ENCODE results near the gene CASP8.
"Not testable (repeated sequence)": the region's sequence is repeated elsewhere in the genome, so short reads cannot be mapped to it uniquely, and the experiment has no call there.

CASP8 gene

DNA sequence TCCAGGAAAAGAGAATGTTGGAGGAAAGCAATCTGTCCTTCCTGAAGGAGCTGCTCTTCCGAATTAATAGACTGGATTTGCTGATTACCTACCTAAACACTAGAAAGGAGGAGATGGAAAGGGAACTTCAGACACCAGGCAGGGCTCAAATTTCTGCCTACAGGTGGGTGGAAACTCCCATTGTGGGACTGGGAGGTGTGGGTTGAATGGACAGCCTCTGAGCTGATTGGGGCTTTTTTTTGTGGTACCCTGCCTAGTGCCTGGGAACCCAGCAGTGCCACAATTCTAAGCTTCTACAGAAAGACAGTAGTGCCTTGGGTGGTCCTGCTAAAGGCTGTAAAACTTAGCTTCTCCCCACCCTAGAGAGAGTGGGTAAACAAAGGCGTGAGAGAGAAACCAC is 6.3 kb downstream of the CASP8 start:
- in situ Hi-C loops (cut with HindIII; ENCODE audit: low pct_unique_long_range_greater_than_20kb, low sequenced_read_pairs): no loop called here
- TF ChIP-seq JUND (IDR thresholded peaks at IDR 0.05; ENCODE audit: low read depth): no peak
- DNase-seq (ENCODE audit: low read depth in 1 of 2, low spot score in 1 of 2): no peak

- in situ Hi-C loops (cut with HindIII; ENCODE audit: low pct_unique_long_range_greater_than_20kb, low sequenced_read_pairs): no loop called here
- TF ChIP-seq JUND (IDR thresholded peaks at IDR 0.05; ENCODE audit: low read depth): no peak
- no peak for DNase-seq (ENCODE audit: low read depth in 1 of 2, low spot score in 1 of 2)
These were observed 7.1 kb downstream of the CASP8 start for GRCh38 chr2:201267278-201268030.

GRCh38 chr2:201269764-201270163 is 9.4 kb downstream of the CASP8 start:
- DNase-seq (ENCODE audit: low read depth in 1 of 2, low spot score in 1 of 2): no peak
- in situ Hi-C loops (cut with HindIII; ENCODE audit: low pct_unique_long_range_greater_than_20kb, low sequenced_read_pairs): no loop called here
- TF ChIP-seq JUND (IDR thresholded peaks at IDR 0.05; ENCODE audit: low read depth): no peak

- DNase-seq (ENCODE audit: low read depth in 1 of 2, low spot score in 1 of 2): no peak
- no peak for TF ChIP-seq JUND (IDR thresholded peaks at IDR 0.05; ENCODE audit: low read depth)
- in situ Hi-C loops (cut with HindIII; ENCODE audit: low pct_unique_long_range_greater_than_20kb, low sequenced_read_pairs): no loop called here
These were observed 10.1 kb downstream of the CASP8 start for GRCh38 chr2:201270293-201271001.

DNA sequence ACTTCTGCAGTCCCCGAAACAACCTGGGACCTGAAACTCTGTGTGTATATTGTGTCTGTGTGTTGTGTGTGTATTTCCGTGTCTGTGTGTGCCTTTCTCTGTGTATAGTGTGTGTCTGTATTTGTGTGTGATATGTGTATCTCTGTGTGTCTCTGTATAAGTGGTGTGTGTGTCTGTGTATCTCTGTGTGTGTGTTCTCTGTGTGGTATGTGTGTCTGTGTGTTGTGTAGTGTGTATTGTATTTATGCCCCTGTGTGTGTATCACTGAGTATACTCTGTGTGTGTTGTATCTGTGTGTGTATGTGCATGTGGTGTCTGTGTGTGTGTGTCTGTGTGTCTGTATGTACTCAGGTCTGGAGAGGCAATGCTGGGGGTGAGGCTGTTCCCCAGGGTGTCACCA is 11.6 kb downstream of the CASP8 start:
- DNase-seq (ENCODE audit: low read depth in 1 of 2, low spot score in 1 of 2): no peak
- in situ Hi-C loops (cut with HindIII; ENCODE audit: low pct_unique_long_range_greater_than_20kb, low sequenced_read_pairs): no loop called here

DNA sequence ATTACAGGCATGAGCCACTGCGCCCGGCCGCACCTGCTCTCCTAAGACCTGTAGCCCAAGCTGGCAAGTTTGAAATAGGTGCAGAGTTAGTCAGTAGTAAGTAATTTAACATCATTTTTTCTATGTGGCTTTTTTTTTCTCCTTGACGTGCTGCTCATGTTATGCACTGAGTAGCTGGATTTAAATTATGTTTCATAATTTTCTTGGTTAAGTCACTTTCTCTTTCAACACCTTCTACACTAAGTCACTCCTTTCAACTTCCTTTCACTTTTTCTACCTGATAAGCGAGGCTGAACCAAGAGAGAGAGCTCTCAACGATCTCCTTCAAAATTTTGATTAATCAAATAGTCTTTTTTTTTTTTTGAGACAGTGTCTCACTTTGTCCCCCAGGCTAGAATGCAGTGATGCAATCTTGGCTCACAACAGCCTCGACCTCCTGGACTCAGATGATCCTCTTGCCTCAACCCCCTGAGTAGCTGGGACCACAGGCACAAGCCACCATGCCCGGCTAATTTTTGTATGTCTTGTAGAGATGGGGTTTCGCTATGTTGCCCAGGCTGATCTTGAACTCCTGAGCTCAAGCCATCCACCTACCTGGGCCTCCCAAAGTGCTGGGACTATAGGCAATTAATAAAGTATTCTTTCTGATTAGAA is 13.1 kb downstream of the CASP8 start:
- TF ChIP-seq JUND (IDR thresholded peaks at IDR 0.05; ENCODE audit: low read depth): no peak
- DNase-seq (ENCODE audit: low read depth in 1 of 2, low spot score in 1 of 2): no peak
- in situ Hi-C loops (cut with HindIII; ENCODE audit: low pct_unique_long_range_greater_than_20kb, low sequenced_read_pairs): no loop called here

More for the DNA sequence above, 11.6 kb downstream of the CASP8 start:
- no peak for TF ChIP-seq JUND (IDR thresholded peaks at IDR 0.05; ENCODE audit: low read depth)

GRCh38 chr2:201275069-201275468 is 14.7 kb downstream of the CASP8 start:
- no peak for TF ChIP-seq JUND (IDR thresholded peaks at IDR 0.05; ENCODE audit: low read depth)
- in situ Hi-C loops (cut with HindIII; ENCODE audit: low pct_unique_long_range_greater_than_20kb, low sequenced_read_pairs): no loop called here
- DNase-seq (ENCODE audit: low read depth in 1 of 2, low spot score in 1 of 2): no peak

DNA sequence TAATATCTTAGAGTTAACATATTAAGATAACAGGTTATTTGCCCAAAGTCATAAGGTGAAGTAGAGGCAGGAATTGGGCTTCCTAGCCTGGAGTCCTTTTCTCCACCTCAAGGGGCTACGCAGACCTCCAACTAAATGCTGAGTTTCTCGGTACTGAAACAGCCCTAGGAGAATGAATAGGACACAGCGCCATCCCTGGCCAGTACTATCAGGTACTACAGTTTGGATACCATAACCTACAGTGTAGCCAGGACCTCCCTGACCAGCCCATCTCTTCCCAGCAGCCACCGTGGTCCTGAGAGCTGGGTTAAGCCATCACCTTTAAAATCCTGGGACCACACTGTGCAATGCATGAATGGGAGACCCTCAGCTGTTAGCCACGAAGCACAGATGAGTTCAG is 15.7 kb downstream of the CASP8 start:
- TF ChIP-seq JUND (IDR thresholded peaks at IDR 0.05; ENCODE audit: low read depth): no peak
- in situ Hi-C loops (cut with HindIII; ENCODE audit: low pct_unique_long_range_greater_than_20kb, low sequenced_read_pairs): no loop called here
- DNase-seq (ENCODE audit: low read depth in 1 of 2, low spot score in 1 of 2): no peak

- in situ Hi-C loops (cut with HindIII; ENCODE audit: low pct_unique_long_range_greater_than_20kb, low sequenced_read_pairs): no loop called here
- no peak for DNase-seq (ENCODE audit: low read depth in 1 of 2, low spot score in 1 of 2)
- no peak for TF ChIP-seq JUND (IDR thresholded peaks at IDR 0.05; ENCODE audit: low read depth)
These were observed 16.2 kb downstream of the CASP8 start for GRCh38 chr2:201276511-201276910.

DNA sequence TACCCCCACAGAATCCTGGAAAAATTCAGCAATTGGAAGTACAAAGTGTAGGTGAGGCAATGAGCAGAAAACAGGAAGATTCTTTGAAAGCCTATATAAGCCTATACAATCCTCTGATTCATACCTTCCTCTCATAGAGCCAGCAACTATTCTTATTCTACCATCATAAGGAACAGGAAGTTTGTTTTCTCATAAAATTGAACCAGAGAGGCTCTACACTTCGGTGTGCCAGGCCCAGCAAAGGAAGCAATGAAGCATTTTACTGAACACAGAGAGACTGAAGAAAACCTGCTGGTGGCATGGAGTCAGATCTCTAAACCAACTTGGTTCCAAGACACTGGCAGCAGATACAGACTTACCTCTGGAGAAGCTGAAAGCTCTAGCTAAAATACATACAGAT is 18.7 kb downstream of the CASP8 start:
- no peak for DNase-seq (ENCODE audit: low read depth in 1 of 2, low spot score in 1 of 2)
- in situ Hi-C loops (cut with HindIII; ENCODE audit: low pct_unique_long_range_greater_than_20kb, low sequenced_read_pairs): no loop called here
- TF ChIP-seq JUND (IDR thresholded peaks at IDR 0.05; ENCODE audit: low read depth): no peak

DNA sequence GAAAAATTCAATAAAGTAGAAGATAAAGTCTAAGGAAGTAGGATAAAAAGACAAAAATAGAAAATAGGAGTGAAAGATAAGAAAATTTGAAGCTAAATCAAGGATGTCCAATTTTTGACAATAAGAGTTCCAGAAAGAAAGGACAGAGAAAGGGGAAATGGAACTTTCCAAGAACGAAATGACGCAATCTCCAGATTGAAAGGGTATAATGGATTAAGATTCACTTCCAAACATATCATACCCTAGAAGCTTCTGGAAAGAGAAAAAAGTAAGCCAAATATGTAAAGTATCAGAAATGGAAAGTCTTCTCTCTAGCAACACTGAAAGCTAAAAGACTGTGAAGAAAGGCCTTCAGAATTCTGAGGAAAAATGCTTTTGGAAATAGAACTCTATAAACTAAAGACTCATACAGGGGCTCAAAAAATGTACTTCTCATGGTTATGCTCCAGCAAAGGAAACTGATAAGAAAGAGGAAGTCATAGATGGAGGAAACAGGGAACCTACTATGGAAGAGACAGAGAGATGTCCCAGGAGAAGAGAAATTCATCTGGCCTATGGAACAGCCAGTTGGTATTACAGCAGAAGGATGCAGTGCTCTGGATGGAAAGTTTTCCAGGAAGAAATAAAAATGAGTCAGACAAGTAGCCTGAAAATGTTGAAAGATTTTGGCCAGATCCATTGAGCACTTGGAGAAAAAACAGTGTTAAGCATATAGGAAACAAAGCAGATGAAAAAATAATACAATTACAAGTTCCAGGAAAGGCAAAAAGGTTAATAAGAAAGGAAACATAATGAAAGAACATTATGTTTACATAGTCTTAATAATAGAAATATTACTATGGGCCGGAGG is 20.1 kb downstream of the CASP8 start:
- in situ Hi-C loops (cut with HindIII; ENCODE audit: low pct_unique_long_range_greater_than_20kb, low sequenced_read_pairs): no loop called here
- TF ChIP-seq JUND (IDR thresholded peaks at IDR 0.05; ENCODE audit: low read depth): no peak
- DNase-seq (ENCODE audit: low read depth in 1 of 2, low spot score in 1 of 2): no peak

- in situ Hi-C loops (cut with HindIII; ENCODE audit: low pct_unique_long_range_greater_than_20kb, low sequenced_read_pairs): no loop called here
- no peak for DNase-seq (ENCODE audit: low read depth in 1 of 2, low spot score in 1 of 2)
- TF ChIP-seq JUND (IDR thresholded peaks at IDR 0.05; ENCODE audit: low read depth): no peak
These were observed 25.2 kb downstream of the CASP8 start for GRCh38 chr2:201285499-201285898.

DNA sequence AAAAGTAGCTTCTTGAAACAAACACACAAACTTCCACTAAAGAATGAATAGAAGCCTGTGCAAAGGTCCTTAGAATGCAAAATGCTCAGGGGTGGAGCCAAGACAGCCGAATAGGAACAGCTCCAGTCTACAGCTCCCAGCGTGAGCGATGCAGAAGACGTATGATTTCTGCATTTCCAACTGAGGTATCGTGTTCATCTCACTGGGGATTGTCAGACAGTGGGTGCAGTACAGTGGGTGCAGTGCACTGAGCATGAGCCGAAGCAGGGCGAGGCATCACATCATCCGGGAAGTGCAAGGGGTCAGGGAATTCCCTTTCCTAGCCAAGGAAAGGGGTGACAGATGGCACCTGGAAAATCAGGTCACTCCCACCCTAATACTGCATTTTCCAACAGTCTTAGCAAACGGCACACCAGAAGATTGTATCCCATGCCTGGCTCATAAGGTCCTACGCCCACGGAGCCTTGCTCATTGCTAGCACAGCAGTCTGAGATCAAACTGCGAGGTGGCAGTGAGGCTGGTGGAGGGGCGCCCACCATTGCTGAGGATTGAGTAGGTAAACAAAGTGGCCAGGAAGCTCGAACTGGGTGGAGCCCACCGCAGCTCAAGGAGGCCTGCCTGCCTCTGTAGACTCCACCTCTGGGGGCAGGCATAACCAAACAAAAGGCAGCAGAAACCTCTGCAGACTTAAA is 30.3 kb downstream of the CASP8 start:
- in situ Hi-C loops (cut with HindIII; ENCODE audit: low pct_unique_long_range_greater_than_20kb, low sequenced_read_pairs): not testable (repeated sequence)

More for the DNA sequence above, 30.3 kb downstream of the CASP8 start:
- DNase-seq (ENCODE audit: low read depth in 1 of 2, low spot score in 1 of 2): not testable (repeated sequence)

All from T47D (cell line).